Germinal center (tissue), 1 donor: ENCODE data around the gene TBCD.
A peak's percentile ranks its signal among the peaks of the same experiment; 100 is the strongest.
"Not testable (repeated sequence)": the region's sequence is repeated elsewhere in the genome, so short reads cannot be mapped to it uniquely, and the experiment has no call there.

Experiments
- DNase-seq: peaks from one replicate; pipeline ENCODE4 v3.0.0; 2012; ENCODE audit warnings: mixed read lengths, low spot score

Gene TBCD

GRCh38 chr17:82729479-82730260 is 22.2 kb upstream of the TBCD start:
- no peak for DNase-seq

DNA sequence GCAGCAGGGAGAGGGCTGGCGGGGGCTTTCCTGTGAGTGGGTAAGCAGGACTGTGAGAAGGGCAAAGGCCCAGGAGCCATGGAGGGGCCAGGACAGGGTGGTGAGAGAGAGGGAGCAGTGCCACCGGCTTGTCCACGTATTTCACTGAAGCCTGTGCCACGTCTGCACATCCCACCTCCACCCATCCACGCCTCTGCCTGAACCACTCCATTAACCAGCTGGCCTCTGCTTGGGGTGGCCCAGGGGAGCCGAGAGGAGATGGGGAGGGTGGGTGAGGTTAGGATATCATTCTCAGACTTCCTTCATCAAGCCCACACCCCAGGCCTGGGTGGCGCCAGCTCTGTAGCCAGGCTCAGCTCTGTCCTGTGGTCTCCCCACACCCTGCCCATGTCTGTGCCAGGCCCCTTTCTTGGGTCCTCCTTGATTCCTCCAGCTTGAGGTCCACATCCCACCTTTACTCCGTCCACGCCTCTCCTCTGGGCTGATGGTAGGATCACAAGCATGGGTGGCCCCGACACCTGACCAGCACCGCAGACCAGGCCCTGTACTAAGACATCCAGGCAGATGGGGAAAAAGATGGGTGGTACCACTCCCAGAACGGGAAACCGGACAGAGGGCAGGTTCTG is 19.6 kb upstream of the TBCD start:
- DNase-seq: no peak

- DNase-seq: peak; percentile 19
Observed at GRCh38 chr17:82734987-82735866, 16.6 kb upstream of the TBCD start, which contains the start of gene FN3K. Gene FN3K (plus strand): TSS chr17:82735615. CDS start chr17:82735637, 22 bp downstream.

GRCh38 chr17:82736511-82737185 is 15.2 kb upstream of the TBCD start:
- DNase-seq: no peak

DNA sequence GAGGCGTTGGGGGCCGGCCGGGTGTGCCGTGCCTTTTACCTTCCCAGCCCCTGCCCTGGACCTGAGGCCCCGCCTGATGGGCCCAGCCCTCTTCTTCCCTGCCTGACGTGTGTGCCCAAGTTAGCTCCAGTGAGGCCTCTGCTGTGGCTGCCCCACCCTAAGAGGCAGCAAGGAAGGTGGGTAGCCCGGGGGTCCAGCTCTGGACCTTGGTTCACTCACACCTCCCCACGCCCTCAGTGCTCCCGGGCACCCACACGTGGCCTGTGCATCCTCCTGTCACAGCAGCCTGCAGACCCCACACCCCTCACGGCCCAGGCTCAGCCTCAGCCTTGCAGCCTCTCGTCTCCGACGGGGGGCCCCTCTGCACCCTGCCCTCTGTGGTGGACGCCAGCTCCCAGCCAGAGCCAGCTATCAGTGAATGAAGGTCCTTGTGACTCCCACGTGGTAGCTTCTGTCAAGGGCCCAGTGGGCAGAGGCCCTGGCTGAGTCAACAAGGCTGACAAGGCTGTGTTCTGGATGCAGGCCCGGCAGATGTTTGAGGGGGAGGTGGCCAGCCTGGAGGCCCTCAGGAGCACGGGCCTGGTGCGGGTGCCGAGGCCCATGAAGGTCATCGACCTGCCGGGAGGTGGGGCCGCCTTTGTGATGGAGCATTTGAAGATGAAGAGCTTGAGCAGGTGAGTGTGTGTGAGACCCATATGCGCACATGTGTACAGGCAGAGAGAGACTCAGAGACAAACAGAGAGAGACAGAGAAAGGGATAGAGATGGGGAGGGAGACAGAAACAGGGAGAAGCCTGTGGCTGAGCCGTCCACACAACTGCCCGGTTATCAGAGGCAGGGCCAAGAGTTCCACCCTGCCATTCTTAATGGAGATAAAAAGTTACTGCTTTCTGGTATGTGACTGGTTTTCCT is 13.6 kb upstream of the TBCD start:
- DNase-seq: no peak

- DNase-seq: no peak
Observed at GRCh38 chr17:82740906-82741759, 10.7 kb upstream of the TBCD start.

GRCh38 chr17:82743344-82744219 is 8.3 kb upstream of the TBCD start:
- DNase-seq: no peak

DNA sequence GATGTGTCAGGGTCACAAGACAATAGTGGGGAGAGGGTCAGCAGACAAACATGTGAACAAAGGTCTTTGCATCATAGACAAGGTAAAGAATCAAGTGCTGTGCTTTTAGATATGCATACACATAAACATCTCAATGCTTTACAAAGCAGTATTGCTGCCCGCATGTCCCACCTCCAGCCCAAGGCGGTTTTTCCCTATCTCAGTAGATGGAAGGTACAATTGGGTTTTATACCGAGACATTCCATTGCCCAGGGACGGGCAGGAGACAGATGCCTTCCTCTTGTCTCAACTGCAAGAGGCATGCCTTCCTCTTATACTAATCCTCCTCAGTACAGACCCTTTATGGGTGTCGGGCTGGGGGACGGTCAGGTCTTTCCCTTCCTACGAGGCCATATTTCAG is 7.1 kb upstream of the TBCD start:
- not testable (repeated sequence) for DNase-seq

- no peak for DNase-seq
Observed at GRCh38 chr17:82745524-82745923, 6.3 kb upstream of the TBCD start.

DNA sequence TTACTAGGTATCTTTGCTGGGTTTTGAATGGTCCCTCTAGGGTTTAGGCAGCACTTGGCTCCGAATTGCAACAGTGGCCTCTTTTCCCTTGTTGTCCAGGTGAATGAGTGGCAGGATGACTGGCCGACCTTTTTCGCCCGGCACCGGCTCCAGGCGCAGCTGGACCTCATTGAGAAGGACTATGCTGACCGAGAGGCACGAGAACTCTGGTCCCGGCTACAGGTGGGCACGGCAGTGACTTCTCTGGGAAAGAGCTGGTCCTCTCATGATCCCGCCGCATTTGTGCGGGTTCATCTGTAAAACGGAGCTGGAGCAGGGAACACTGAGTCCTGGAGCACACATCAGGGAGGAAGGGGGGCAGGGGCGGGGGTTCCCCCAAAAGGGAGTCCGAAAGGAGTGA is 3.1 kb upstream of the TBCD start:
- DNase-seq: no peak

- no peak for DNase-seq
Observed at GRCh38 chr17:82750241-82750908, 1.5 kb upstream of the TBCD start.

- DNase-seq: no peak
Observed at GRCh38 chr17:82751171-82751570, 694 bp upstream of the TBCD start.

GRCh38 chr17:82752371-82753200 is 721 bp downstream of the TBCD start:
- DNase-seq: peak; percentile 50

DNA sequence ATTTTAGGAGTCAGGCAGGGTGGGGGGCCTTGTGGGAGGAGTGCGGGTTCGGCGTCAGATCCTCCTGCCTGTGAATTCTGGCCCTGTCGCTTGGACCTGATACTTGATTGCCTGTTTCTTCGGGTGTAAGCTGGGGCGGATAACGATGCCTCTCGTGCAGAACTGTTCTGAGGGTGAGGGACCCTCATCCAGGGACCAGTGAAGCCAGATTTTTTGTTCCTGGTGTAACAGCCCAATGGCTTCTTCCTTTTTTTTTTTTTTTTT is 1.3 kb downstream of the TBCD start:
- no peak for DNase-seq

DNA sequence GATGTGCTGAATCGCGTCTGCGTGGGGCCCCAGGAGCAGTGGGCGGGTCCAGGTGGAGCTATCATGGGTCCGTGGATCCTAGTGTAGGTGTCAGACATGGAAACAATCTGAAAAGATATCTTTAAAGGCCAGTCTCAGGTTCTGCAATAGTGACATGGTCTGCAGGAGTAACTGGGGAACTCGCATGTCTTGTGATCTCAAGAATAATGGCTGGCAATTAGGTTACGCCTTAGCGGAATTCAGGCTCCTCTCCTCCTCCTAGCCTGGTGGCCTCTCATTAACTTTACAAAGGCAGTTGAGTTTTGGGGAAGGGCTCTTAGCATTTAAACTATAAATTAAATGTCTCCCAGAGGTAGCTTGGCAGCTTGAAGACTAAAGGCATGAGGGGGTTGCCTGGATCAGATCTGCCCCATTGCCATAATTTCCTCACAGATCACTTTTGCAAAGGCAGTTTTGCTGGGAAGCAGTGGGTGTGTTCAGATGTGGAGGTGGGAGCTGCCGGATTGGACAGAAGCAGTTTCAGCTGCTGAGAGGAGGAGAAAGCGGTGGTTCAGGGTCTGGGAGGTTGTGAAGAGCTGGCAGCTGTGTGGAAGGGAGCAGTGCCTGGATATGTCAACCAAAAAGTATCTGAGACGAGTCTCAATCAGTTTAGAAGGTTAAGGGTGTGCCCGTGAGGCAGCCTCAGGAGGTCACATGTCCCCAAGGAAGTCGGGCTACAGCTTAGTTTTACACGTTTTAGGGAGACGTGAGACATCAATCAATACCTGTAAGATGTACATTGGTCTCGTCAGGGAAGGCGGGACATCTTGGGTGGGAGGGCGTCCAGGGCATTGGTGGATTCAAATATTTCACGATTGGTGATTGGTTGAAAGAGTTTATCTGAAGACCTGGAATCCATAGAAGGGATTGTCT is 2.7 kb downstream of the TBCD start:
- no peak for DNase-seq

GRCh38 chr17:82756166-82756565 is 4.3 kb downstream of the TBCD start:
- no peak for DNase-seq

DNA sequence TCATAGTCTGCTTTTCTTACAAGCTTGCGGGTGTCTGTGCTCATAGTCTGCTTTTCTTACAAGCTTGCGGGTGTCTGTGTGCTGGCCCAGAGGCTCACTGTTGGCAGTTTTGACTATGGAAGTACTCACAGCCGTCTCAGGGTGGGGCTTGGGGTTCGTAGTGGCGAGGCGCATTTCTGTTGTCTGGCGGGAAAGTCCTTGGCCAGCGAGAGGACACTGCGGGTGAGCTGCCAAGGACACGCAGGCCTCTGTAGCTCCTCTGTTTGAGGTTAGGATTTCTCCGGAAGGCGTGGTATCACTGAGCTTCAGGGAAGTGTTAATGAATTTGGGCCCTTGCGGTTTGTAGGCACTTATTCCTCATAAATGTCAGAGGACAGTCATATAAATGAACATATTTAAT is 13.5 kb downstream of the TBCD start:
- DNase-seq: no peak
